Calu3 (cell line): ENCODE results near the gene DAPK3. TPM values are rescaled to one million over a fixed set of nuclear protein-coding genes. Genes with fewer than 3 reads are reported as not detected.
"Not testable (repeated sequence)": the region's sequence is repeated elsewhere in the genome, so short reads cannot be mapped to it uniquely, and the experiment has no call there.

ENCODE experiments used
- BruUV-seq: library from RNA; stranded (reverse); fragments of 400-500 nt; replicated peaks from 2 replicates; lab custom pipeline; 2021; lab: Mats Ljungman, UMichigan
- CTCF ChIA-PET: fragments of 300-600 bp; sonication (Branson Sonifier 250); formaldehyde crosslinking; loops from one replicate; lab custom pipeline; 2022; ENCODE audit warnings: antibody characterized with exemption; lab: Charles Lee
- DNase-seq: peaks from one replicate; pipeline ENCODE4 v3.0.0; 2022
- H3K27ac Mint-ChIP-seq: one replicate; pipeline ENCODE4 v1.8.0; 2022; ENCODE audit warnings: mixed read lengths; ENCODE audit not compliant: unreplicated experiment
- H3K27me3 Mint-ChIP-seq: one replicate; pipeline ENCODE4 v1.8.0; 2022; ENCODE audit warnings: mixed read lengths; ENCODE audit not compliant: unreplicated experiment
- H3K36me3 Mint-ChIP-seq: one replicate; pipeline ENCODE4 v1.8.0; 2022; ENCODE audit warnings: mild to moderate bottlenecking, moderate library complexity, mixed read lengths; ENCODE audit not compliant: insufficient read depth, unreplicated experiment
- H3K4me1 Mint-ChIP-seq: one replicate; pipeline ENCODE4 v1.8.0; 2022; ENCODE audit warnings: mild to moderate bottlenecking, low read depth, mixed read lengths; ENCODE audit not compliant: unreplicated experiment
- H3K4me3 Mint-ChIP-seq: one replicate; pipeline ENCODE4 v1.8.0; 2022; ENCODE audit warnings: mild to moderate bottlenecking, low read depth, moderate library complexity, mixed read lengths; ENCODE audit not compliant: unreplicated experiment
- H3K9me3 Mint-ChIP-seq: one replicate; pipeline ENCODE4 v1.8.0; 2022; ENCODE audit warnings: low read depth, mixed read lengths; ENCODE audit not compliant: unreplicated experiment
- CTCF ChIP-seq: fragments of 200-600 bp; IDR thresholded peaks from one replicate; pipeline ENCODE4 v1.8.0; 2022; ENCODE audit warnings: antibody characterized with exemption; ENCODE audit not compliant: unreplicated experiment
- intact Hi-C: fragments of 100-400 bp; cut with micrococcal nuclease; formaldehyde crosslinking; loops from one replicate; pipeline ENCODE4 v1.10.0; 2022; ENCODE audit not compliant: unreplicated experiment
- total RNA-seq: library from RNA; stranded (reverse); gene quantifications from 2 replicates; pipeline ENCODE4 v1.2.3, GENCODE V29; 2022

Gene DAPK3
- total RNA-seq, 1 experiment from 2014 or later = 50.9 TPM

GRCh38 chr19:3954107-3954506 lies 16.8 kb downstream of the DAPK3 start:
- CTCF ChIA-PET = interaction anchor here (0.7 kb wide), 1 partner anchor 486 kb away, joined by 8 read pairs; no protein-coding TSS in a partner anchor
- H3K36me3 Mint-ChIP-seq = peaks cover 39% of the 10 kb centered on the region
- intact Hi-C loops = no loop called here

DNA sequence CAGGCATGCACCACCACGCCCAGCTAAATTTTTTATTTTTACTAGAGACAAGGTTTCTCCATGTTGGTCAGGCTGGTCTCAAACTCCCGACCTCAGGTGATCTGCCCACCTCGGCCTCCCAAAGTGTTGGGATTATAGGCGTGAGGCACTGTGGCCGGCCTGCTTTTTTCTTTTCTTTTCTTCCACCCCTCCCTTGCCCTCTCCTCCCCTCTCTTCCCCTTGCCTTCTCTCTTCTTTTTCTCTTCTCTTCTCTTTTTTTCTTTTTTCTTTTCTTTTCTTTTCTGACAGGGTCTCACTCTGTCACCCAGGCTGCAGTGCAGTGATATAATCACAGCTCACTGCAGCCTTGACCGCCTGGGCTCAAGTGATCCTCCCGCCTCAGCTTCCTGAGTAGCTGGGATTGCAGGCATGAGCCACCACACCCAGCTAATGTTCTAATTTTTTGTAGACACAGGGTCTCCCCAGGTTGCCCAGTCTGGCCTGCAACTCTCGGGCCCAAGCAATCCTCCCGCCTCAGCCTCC lies 18.1 kb downstream of the DAPK3 start:
- BruUV-seq, intact Hi-C loops, H3K4me3 Mint-ChIP-seq, H3K27ac Mint-ChIP-seq, H3K9me3 Mint-ChIP-seq, H3K27me3 Mint-ChIP-seq, DNase-seq, H3K4me1 Mint-ChIP-seq, CTCF ChIA-PET: not testable (repeated sequence)
- H3K36me3 Mint-ChIP-seq = peaks cover 38% of the 10 kb centered on the region

More at GRCh38 chr19:3954107-3954506, 16.8 kb downstream of the DAPK3 start:
- no peaks in the 10 kb centered on the region for H3K9me3 Mint-ChIP-seq
- H3K27me3 Mint-ChIP-seq = no peaks in the 10 kb centered on the region
- no peak overlapping the region for H3K27ac Mint-ChIP-seq
- no peak for DNase-seq
- BruUV-seq = no TSS peak
- H3K4me3 Mint-ChIP-seq = no peak overlapping the region
- no peak for TF ChIP-seq CTCF
- no peaks in the 10 kb centered on the region for H3K4me1 Mint-ChIP-seq

DNA sequence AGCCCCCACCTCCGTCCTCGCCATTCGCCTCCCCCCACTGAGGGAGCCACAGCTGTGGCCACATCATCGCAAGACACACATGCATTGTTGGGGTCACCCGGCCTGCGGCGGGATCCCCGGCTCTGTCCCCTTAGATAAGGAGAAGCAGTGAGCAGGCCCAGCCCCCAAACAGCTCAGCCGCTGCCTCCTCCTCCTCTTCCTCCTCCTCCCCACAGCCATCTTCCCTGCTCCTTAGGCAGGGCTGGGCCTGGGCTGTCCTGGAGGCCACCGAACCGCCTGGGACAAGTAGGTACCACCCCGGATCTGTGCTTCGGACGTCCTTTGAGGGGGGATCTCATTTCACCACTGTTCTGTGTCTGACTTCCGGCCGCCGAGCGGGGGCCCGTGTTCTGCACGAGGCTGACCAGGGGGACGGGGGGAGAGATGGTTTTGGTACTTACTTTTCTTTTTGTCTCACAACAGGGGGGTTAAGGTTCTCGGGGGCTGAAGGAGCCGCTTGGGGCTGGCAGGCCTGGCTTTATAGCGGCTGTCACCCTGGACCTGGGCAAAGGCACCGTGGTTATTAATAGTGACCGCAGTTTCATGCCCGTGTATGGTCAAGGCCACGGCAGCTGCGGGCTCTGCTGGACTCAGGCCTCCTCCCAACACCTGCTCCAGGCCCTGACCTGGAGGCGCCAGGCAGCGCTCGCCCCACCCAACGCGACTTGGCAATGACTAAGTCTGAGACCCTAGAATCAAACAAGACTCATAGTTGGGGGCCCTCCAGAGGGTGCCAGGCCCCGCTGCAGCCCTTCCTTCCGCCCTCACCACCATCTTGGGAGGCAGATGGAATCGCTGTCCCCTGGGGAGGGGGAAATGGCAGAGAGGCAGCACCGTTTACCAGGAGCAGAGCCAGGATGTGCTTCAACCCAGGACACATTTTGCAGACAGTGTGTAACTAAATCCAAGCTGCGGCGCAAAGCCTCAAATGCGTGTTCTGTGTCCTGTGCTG lies 19.7 kb downstream of the DAPK3 start:
- Mint-ChIP-seq H3K9me3 (no peaks in the 10 kb centered on the region), H3K4me3 (no peak overlapping the region), H3K27me3 (peaks cover 13% of the 10 kb centered on the region), H3K4me1 (peaks cover 7% of the 10 kb centered on the region), H3K27ac (no peak overlapping the region), H3K36me3 (peaks cover 23% of the 10 kb centered on the region)
- TF ChIP-seq CTCF = no peak
- DNase-seq = no peak
- no TSS peak for BruUV-seq
- CTCF ChIA-PET = no interaction called here
- intact Hi-C loops = no loop called here

- CTCF ChIA-PET = no interaction called here
- intact Hi-C loops = no loop called here
- no peak for DNase-seq
- Mint-ChIP-seq H3K9me3 (no peaks in the 10 kb centered on the region), H3K4me3 (no peak overlapping the region), H3K36me3 (peaks cover 14% of the 10 kb centered on the region), H3K27ac (no peak overlapping the region), H3K27me3 (peaks cover 13% of the 10 kb centered on the region), H3K4me1 (peaks cover 7% of the 10 kb centered on the region)
- TF ChIP-seq CTCF = no peak
- BruUV-seq = no TSS peak
These were observed 20.7 kb downstream of the DAPK3 start for GRCh38 chr19:3949997-3950859.
